Measurements from ENCODE around the gene HDHD3.

DNA sequence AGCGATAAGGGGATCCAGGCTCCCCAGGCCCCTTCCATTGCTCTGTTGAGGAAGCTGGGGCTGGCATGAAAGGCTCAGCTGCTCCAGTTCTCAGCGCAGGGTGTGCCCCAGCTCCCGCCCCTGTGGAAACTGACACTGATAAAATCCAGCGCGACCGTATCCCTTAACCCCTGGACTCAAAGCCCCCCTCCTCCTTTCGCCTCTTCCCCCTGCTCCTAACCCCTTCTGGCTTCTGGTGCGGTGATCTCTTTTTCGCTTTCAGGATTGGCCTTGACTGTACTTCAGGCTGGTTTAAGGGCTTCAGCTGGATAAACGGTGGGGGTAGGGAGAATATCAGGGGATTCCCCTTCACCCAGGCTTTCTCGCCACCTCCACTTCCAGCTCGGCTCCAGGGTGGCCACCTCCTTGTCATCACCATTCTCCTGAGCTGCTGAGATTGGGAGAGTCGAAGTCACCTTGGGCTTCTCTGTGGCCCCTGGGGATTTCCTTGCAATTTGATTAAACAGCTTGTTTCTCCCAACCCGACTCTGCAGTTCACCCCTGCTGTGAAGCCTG is 26.6 kb downstream of the HDHD3 start:
- TF ChIP-seq, protein P1, sequence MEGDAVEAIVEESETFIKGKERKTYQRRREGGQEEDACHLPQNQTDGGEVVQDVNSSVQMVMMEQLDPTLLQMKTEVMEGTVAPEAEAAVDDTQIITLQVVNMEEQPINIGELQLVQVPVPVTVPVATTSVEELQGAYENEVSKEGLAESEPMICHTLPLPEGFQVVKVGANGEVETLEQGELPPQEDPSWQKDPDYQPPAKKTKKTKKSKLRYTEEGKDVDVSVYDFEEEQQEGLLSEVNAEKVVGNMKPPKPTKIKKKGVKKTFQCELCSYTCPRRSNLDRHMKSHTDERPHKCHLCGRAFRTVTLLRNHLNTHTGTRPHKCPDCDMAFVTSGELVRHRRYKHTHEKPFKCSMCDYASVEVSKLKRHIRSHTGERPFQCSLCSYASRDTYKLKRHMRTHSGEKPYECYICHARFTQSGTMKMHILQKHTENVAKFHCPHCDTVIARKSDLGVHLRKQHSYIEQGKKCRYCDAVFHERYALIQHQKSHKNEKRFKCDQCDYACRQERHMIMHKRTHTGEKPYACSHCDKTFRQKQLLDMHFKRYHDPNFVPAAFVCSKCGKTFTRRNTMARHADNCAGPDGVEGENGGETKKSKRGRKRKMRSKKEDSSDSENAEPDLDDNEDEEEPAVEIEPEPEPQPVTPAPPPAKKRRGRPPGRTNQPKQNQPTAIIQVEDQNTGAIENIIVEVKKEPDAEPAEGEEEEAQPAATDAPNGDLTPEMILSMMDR (IDR thresholded peaks at IDR 0.05; ENCODE audit: low read depth, low read length, poor library complexity, severe bottlenecking) = no peak
- TF ChIP-seq EZH2phosphoT487 (IDR thresholded peaks at IDR 0.05; ENCODE audit: borderline replicate concordance, low read length) = no peak

Data from DOHH2 (cell line).